T-helper 2 cell treated with Interferon-gamma antibody and Interleukin-4, amounts not matched to agents 5 μg/mL and 100 μg/mL, for 36 hours (primary cell): ENCODE measurements around the gene PCNX1.
A peak's percentile ranks its signal among the peaks of the same experiment; 100 is the strongest.

ENCODE experiments used
- DNase-seq: peaks from one replicate; pipeline ENCODE4 v3.0.0; 2021; ENCODE audit warnings: low spot score
- H3K27ac Mint-ChIP-seq: one replicate; pipeline ENCODE4 v1.8.0; 2021; ENCODE audit warnings: mild to moderate bottlenecking, mixed read lengths
- H3K27me3 Mint-ChIP-seq: one replicate; pipeline ENCODE4 v1.8.0; 2021; ENCODE audit warnings: low read depth, mixed read lengths
- H3K36me3 Mint-ChIP-seq: one replicate; pipeline ENCODE4 v1.8.0; 2021; ENCODE audit warnings: low read depth, mixed read lengths
- H3K4me1 Mint-ChIP-seq: one replicate; pipeline ENCODE4 v1.8.0; 2021; ENCODE audit warnings: low read depth, mixed read lengths
- H3K4me3 Mint-ChIP-seq: one replicate; pipeline ENCODE4 v1.8.0; 2022; ENCODE audit warnings: mild to moderate bottlenecking, moderate library complexity, mixed read lengths
- H3K9me3 Mint-ChIP-seq: one replicate; pipeline ENCODE4 v1.8.0; 2021; ENCODE audit warnings: mixed read lengths

Gene PCNX1

DNA sequence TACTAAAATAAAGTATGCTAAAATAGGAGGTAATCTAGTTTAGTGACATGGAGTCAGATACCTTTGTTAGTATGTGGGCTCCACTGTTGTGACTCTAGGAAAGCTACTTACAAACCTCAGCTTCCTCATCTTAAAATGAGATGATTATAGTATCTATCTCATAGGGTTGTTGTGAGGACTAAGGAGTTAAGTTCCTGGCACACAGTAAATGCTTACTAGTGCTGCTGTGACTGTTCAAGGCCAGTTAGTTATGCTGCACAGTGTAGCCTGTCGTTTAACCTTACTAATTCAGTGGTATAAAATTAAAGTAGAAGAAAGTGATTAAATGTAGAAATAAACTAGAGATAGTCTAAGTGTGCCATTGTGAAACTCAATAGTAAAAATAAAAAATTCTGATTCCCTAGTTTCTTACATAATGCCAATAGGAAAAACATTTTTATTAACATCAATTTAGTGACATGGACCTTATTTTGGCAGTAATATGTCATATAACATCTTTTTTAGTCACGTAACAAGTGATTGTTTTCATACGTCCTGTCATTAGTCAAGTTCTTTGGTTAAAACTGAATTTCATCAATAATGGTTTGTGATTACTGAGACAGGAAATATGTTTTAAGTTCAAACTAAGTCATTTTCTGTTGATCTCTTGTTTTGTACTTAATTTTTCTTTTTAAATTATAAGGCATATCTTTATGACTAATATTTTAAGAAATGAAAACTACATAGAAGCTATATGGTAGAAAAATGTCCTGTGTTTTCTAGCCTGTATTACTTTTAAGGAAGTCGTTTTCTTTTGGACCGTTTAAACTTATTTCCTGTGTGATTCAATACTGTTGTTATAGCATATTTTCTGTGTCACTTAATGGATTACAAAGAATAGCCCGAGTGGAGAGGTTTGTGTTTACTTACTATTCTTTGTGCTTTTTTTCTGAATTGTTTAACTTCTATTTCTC, 74.0 kb downstream of the PCNX1 start:
- H3K4me1 Mint-ChIP-seq: peaks cover 33% of the 10 kb centered on the region
- H3K27ac Mint-ChIP-seq: peak overlapping the region; percentile 88
- no peaks in the 10 kb centered on the region for H3K27me3 Mint-ChIP-seq
- H3K4me3 Mint-ChIP-seq: peak overlapping the region; percentile 51
- no peaks in the 10 kb centered on the region for H3K9me3 Mint-ChIP-seq
- DNase-seq: no peak
- H3K36me3 Mint-ChIP-seq: peaks cover 49% of the 10 kb centered on the region

DNA sequence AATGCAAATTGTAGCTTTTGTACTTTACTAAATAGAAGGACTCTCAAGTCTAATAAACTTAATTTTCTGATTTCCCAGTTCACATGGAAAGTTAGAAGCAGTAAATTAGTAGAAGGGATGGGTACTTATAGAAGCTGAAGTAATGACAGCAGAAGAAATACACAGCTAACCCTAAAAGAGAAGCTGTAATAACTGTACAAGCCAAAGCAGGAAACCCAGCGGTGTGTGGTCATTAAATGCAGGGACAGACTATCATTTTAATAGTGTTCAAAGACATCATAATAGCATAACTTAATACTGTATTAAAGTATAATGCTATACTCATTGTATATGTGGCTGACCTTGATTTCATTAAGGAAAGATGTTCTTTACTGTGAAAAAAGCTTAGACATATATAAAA, 74.9 kb downstream of the PCNX1 start:
- H3K4me1 Mint-ChIP-seq: peaks cover 35% of the 10 kb centered on the region
- H3K4me3 Mint-ChIP-seq: peak overlapping the region; percentile 44
- no peaks in the 10 kb centered on the region for H3K27me3 Mint-ChIP-seq
- no peaks in the 10 kb centered on the region for H3K9me3 Mint-ChIP-seq
- no peak for DNase-seq
- peaks cover 44% of the 10 kb centered on the region for H3K36me3 Mint-ChIP-seq
- no peak overlapping the region for H3K27ac Mint-ChIP-seq

DNA sequence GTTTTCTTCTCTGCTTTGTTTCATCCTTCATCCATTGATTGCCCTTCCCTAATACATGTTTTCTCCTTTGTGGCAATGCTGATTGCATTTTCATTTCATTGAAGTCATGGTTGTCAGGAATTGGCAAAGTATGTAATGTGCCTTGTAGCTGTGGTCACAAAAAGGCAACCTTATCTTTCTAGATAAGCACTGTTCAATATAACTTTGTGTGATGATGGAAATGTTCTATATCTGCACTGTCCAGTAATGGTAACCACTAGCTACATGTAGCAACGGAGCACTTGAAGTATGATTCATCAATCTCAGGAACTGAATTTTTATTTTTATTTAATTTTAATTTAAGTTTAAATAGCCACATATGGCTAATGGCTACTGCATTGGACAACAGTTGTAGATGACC, 79.8 kb downstream of the PCNX1 start:
- no peak for DNase-seq
- Mint-ChIP-seq H3K27me3 (no peaks in the 10 kb centered on the region), H3K36me3 (peaks cover 34% of the 10 kb centered on the region), H3K27ac (no peak overlapping the region), H3K4me1 (peaks cover 30% of the 10 kb centered on the region), H3K9me3 (no peaks in the 10 kb centered on the region), H3K4me3 (no peak overlapping the region)

DNA sequence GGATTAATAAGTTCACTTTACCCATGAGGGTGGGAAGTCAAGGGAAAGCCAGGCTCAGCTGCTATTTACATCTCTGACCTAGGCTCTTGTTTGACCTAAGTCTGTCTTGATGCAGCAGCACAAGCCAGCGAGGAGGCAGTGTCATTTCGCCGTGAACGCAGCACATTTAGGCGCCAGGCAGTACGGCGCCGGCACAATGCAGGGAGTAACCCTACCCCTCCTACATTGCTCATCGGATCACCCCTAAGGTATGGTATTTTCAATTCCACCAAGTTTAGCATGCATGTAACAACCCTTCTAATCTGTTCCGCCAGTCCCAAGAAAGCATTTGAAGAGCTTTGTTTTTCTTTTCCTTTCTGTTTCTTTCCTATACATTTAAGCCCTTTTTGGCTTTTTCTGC, 81.2 kb downstream of the PCNX1 start:
- Mint-ChIP-seq H3K27me3 (no peaks in the 10 kb centered on the region), H3K9me3 (no peaks in the 10 kb centered on the region), H3K36me3 (peaks cover 30% of the 10 kb centered on the region), H3K4me3 (peak overlapping the region; percentile 77), H3K4me1 (peaks cover 23% of the 10 kb centered on the region), H3K27ac (peak overlapping the region; percentile 68)
- no peak for DNase-seq

DNA sequence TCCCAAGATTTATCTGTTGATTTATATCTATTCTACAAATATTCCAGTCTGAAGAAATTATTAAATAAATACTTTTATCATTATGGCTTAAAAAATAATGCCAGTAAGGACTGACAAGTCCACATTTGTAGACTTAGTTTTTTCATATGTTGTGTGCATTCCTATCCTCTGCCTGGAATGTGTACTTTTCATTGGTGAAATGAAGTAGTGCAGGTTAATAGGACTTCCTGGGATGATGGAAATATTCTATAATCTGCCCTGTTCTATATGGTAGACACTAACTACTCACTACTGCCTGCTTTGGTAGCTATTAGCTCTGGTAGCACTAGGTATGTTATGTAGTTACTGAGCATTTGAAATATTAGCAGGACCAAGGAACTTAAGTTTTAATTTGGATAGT, 86.7 kb downstream of the PCNX1 start:
- no peaks in the 10 kb centered on the region for H3K27me3 Mint-ChIP-seq
- no peak for DNase-seq
- H3K27ac Mint-ChIP-seq: no peak overlapping the region
- no peak overlapping the region for H3K4me3 Mint-ChIP-seq
- H3K9me3 Mint-ChIP-seq: no peaks in the 10 kb centered on the region
- H3K4me1 Mint-ChIP-seq: peaks cover 27% of the 10 kb centered on the region
- H3K36me3 Mint-ChIP-seq: peaks cover 31% of the 10 kb centered on the region

DNA sequence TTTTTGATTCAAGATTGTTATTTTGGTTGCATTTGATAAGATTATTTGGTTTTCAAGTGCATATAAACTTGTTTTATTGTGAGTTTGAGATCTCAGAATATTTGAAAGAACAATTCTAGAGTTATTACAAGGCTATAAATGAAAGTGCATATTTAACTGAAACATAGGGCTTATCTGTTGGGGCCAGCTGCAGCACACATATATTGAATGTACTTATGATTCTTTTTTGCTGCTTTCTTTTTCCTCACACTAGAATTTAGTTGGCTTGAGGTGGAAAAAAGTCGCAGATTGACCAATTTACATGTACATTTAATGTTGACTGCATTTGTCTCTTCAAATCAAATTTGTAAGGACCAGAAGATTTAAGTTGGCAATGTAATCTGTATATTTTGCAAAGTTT, 88.0 kb downstream of the PCNX1 start:
- DNase-seq: no peak
- Mint-ChIP-seq H3K27me3 (no peaks in the 10 kb centered on the region), H3K4me1 (peaks cover 35% of the 10 kb centered on the region), H3K36me3 (peaks cover 34% of the 10 kb centered on the region), H3K9me3 (no peaks in the 10 kb centered on the region), H3K27ac (no peak overlapping the region), H3K4me3 (no peak overlapping the region)

DNA sequence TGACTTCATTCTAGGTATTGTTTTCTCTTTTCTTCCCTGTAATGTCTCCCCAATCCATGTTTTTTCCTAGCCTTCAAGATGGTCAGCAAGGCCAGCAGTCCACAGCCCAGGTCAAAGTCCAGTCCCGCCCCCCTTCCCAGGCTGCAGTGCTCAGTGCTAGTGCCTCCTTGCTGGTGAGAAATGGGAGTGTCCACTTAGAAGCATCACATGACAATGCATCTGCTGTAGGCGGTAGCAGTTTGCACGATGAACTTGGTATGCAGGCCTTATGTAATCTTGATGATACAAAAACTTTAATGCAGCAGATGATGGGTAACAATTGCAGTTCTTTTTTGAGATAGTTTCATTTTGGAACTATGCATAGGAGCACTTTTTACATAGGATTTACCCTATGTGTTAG, 88.4 kb downstream of the PCNX1 start:
- H3K9me3 Mint-ChIP-seq: no peaks in the 10 kb centered on the region
- peaks cover 34% of the 10 kb centered on the region for H3K4me1 Mint-ChIP-seq
- no peak overlapping the region for H3K27ac Mint-ChIP-seq
- H3K36me3 Mint-ChIP-seq: peaks cover 33% of the 10 kb centered on the region
- H3K4me3 Mint-ChIP-seq: no peak overlapping the region
- no peaks in the 10 kb centered on the region for H3K27me3 Mint-ChIP-seq
- DNase-seq: no peak

DNA sequence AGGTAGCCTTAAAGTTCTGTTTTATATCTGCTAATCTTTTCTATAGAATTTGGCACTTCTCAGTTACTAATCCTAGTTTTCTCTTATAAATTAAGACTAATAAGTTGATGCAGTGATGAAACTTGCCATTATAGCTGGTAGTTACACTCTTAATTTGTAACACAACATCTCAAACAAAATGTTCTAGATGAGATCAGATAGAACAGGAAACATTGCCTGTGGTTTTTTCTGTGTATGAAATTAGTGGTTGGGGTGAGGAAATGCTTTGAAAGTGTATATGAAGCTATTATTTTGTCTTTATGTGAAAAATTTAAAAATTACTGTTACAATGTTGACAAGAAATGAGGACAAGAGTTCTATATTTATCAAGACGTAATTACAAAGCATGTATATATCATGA, 91.9 kb downstream of the PCNX1 start:
- no peaks in the 10 kb centered on the region for H3K27me3 Mint-ChIP-seq
- H3K36me3 Mint-ChIP-seq: peaks cover 47% of the 10 kb centered on the region
- H3K27ac Mint-ChIP-seq: peak overlapping the region; percentile 80
- DNase-seq: no peak
- H3K4me1 Mint-ChIP-seq: peaks cover 53% of the 10 kb centered on the region
- H3K4me3 Mint-ChIP-seq: peak overlapping the region; percentile 75
- no peaks in the 10 kb centered on the region for H3K9me3 Mint-ChIP-seq

DNA sequence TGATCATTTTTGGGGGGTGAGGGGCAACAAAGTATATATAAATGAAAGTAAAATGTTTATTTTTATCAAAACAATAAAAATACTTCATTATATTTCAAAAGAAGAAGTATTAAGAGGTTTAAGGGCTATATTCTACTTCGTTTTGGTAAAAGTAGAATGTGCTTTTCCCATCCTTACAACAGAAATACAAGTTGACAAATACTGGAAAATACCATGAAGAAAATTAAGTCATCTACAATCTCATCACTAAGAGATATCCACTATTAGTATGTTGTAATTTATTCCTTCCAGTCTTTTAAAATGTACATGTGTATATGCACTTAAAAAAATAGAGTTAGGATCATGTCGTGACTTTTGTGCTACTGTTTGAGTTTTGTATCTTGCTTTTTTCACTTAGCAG, 92.8 kb downstream of the PCNX1 start:
- peak overlapping the region; percentile 80 for H3K27ac Mint-ChIP-seq
- H3K9me3 Mint-ChIP-seq: no peaks in the 10 kb centered on the region
- no peak for DNase-seq
- peaks cover 50% of the 10 kb centered on the region for H3K36me3 Mint-ChIP-seq
- peak overlapping the region; percentile 75 for H3K4me3 Mint-ChIP-seq
- no peaks in the 10 kb centered on the region for H3K27me3 Mint-ChIP-seq
- peaks cover 55% of the 10 kb centered on the region for H3K4me1 Mint-ChIP-seq

DNA sequence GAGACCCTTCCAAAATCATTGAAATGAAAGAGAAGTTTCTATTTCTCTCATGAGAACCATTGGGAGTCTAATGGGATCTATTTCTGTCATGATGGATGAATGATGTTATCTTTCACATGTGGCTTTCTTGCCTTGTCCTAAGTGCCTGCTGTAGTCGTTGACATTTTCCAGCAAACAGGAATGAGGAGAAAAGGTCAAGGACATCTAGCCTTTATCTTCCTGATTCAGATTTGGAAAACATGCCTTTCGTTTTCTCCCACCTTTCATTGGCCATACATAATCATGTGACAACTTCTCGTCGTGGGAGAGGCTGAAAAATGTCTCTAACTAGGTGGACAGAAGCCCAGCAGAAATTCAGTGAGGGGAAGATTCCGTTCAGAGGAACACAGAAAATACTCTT, 94.5 kb downstream of the PCNX1 start:
- Mint-ChIP-seq H3K36me3 (peaks cover 46% of the 10 kb centered on the region), H3K4me3 (no peak overlapping the region), H3K9me3 (no peaks in the 10 kb centered on the region), H3K27me3 (no peaks in the 10 kb centered on the region), H3K27ac (no peak overlapping the region), H3K4me1 (peaks cover 45% of the 10 kb centered on the region)
- DNase-seq: no peak

DNA sequence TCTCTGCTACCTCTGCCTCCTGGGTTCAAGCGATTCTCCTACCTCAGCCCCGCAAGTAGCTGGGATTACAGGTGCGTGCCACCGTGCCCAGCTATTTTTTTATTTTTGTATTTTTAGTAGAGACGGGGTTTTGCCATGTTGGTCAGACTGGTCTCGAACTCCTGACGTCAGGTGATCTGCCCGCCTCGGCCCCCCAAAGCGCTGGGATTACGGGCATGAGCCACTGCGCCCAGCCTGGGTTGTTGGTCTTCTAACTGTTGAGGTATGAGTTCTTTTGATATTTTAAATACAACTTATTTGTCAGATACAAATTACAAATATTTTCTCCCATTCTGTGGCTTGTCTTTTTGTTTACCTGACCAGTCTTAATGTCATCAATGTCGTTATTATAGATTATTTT, 95.9 kb downstream of the PCNX1 start:
- Mint-ChIP-seq H3K9me3 (no peaks in the 10 kb centered on the region), H3K36me3 (peaks cover 38% of the 10 kb centered on the region), H3K4me3 (no peak overlapping the region), H3K4me1 (peaks cover 37% of the 10 kb centered on the region), H3K27ac (no peak overlapping the region), H3K27me3 (no peaks in the 10 kb centered on the region)
- no peak for DNase-seq

DNA sequence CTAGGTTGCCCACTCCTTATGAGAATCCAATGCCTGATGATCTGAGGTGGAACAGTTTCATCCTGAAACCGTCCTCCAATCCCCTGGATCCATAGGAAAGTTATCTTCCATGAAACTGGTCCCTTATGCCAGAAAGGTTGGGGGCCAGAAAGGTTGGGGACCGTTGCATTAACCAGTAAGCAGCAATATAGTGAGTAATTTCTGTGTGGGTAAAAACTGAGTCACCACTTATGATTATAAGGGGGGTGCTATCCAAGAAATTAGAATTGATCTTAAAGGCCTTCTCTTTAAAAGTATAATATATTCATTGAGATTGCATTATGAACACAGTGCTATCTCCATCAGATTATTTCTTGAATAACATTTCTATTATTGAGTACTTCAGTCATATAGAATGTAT, 97.2 kb downstream of the PCNX1 start:
- DNase-seq: no peak
- Mint-ChIP-seq H3K27ac (no peak overlapping the region), H3K27me3 (no peaks in the 10 kb centered on the region), H3K4me1 (peaks cover 33% of the 10 kb centered on the region), H3K36me3 (peaks cover 35% of the 10 kb centered on the region), H3K4me3 (no peak overlapping the region), H3K9me3 (no peaks in the 10 kb centered on the region)

DNA sequence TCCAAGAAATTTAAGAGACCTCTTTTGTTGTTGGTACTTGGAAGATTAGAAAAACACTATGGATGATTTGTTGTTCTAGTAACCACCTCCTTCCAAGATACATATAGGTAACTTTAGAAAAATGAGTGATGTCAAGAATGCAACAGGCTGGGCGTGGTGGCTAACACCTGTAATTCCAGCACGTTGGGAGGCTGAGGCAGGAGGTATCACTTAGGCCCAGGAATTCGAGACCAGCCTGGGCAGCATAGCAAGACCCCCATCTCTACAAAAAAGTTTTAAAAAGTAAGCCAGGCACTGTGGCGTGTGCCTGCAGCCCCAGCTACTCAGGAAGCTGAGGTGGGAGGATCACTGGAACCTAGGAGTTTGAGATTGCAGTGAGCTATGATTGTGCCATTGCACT, 97.8 kb downstream of the PCNX1 start:
- no peak overlapping the region for H3K27ac Mint-ChIP-seq
- no peaks in the 10 kb centered on the region for H3K9me3 Mint-ChIP-seq
- no peak for DNase-seq
- peaks cover 33% of the 10 kb centered on the region for H3K36me3 Mint-ChIP-seq
- peaks cover 28% of the 10 kb centered on the region for H3K4me1 Mint-ChIP-seq
- no peaks in the 10 kb centered on the region for H3K27me3 Mint-ChIP-seq
- no peak overlapping the region for H3K4me3 Mint-ChIP-seq

DNA sequence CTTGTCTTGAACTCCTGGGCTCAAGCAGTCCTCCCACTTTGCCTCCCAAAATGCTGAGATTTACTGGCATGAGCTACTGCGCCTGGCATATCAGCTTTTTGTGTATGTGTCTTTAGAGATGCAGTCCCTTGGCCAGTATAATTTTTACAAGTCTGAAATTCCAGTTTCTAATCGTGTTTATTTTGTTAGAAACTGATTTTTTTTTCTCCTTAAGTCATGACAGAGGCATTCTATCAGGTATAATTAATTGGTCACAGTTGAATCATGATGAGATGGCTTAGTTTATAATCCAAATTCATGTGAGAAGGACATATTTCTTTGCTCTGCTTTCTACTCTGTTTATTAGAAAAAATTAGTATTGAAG, 98.9 kb downstream of the PCNX1 start:
- H3K9me3 Mint-ChIP-seq: no peaks in the 10 kb centered on the region
- H3K36me3 Mint-ChIP-seq: peaks cover 36% of the 10 kb centered on the region
- peaks cover 36% of the 10 kb centered on the region for H3K4me1 Mint-ChIP-seq
- H3K4me3 Mint-ChIP-seq: no peak overlapping the region
- no peaks in the 10 kb centered on the region for H3K27me3 Mint-ChIP-seq
- DNase-seq: no peak
- H3K27ac Mint-ChIP-seq: no peak overlapping the region

DNA sequence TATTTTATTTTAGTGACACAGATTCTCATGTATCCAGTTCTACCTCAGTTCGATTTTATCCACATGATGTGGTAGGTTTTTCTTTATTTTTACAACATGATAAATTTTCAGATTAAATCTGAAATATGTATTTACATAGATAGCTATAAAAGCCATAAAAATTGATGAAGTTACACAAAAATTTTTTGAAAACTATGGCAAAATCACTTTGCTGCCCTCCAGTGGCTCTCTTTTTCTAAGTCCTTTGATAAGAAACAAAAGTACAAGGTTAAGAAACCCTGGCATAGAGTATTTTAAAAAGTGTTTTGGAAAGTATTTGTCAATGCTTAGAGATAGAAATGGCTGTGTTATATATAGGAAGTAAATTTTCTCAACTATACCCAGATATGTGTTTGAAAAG, 104.2 kb downstream of the PCNX1 start:
- no peak for DNase-seq
- peaks cover 20% of the 10 kb centered on the region for H3K4me1 Mint-ChIP-seq
- H3K9me3 Mint-ChIP-seq: no peaks in the 10 kb centered on the region
- H3K36me3 Mint-ChIP-seq: peaks cover 38% of the 10 kb centered on the region
- H3K4me3 Mint-ChIP-seq: no peak overlapping the region
- no peak overlapping the region for H3K27ac Mint-ChIP-seq
- H3K27me3 Mint-ChIP-seq: no peaks in the 10 kb centered on the region
